ENCODE measurements around the gene ABRACL. TPM values are rescaled to one million over a fixed set of nuclear protein-coding genes. Genes with fewer than 3 reads are reported as not detected.

ABRACL gene
- total and polyA plus RNA-seq, 9 of the 15 experiments (the other 6 are each of a cell fraction or from before 2014, with no cell fraction given) = 1.1 to 5.2 (median 1.9) TPM

- TF ChIP-seq, protein P1, sequence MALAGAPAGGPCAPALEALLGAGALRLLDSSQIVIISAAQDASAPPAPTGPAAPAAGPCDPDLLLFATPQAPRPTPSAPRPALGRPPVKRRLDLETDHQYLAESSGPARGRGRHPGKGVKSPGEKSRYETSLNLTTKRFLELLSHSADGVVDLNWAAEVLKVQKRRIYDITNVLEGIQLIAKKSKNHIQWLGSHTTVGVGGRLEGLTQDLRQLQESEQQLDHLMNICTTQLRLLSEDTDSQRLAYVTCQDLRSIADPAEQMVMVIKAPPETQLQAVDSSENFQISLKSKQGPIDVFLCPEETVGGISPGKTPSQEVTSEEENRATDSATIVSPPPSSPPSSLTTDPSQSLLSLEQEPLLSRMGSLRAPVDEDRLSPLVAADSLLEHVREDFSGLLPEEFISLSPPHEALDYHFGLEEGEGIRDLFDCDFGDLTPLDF (CRISPR knock-in tag; IDR thresholded peaks at IDR 0.05) = no peak
- TF ChIP-seq MXD1 (CRISPR knock-in tag; IDR thresholded peaks at IDR 0.05; ENCODE audit: borderline replicate concordance, poor library complexity, severe bottlenecking) (no peak), ZNF316 (IDR thresholded peaks at IDR 0.05) (no peak)
These were observed 51.8 kb downstream of the ABRACL start (continued) for GRCh38 chr6:139080255-139080920.

DNA sequence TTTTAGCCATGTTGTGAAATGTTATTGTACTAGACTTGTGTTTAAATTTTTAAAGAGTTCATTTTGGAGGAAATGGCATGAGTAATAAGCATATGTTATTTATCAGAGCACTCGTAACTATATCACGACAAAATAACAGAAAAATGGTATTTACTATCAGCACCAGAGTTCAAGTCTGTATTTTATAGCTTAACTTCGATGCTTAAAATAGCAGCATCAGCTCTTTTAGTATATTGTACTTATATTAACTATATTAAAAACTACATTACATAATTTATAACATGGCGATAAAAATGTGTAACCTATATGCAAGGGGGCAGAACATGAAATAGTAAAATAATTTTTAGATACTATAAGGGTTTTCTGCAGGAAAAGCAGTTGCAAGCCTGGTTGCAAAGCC, 52.9 kb downstream of the ABRACL start:
- Histone ChIP-seq H2AFZ (ENCODE audit: low read depth, low read length) (no peak overlapping the region), H3K4me1 (replicated peaks in 1 of 2; ENCODE audit: control insufficient read depth in 2 of 2, insufficient read depth in 2 of 2, low read length in 2 of 2) (no peaks in the 10 kb centered on the region), H3K9ac (ENCODE audit: insufficient read depth in 1 of 2, low read depth in 2 of 2, low read length in 2 of 2) (no peak overlapping the region), H3K27ac (ENCODE audit: extremely low read depth, low read depth, low read length) (no peak overlapping the region), H3K9me1 (ENCODE audit: control insufficient read depth, insufficient read depth, low read length) (no peaks in the 10 kb centered on the region), H4K20me1 (replicated peaks; ENCODE audit: control insufficient read depth, insufficient read depth, low read length) (no peaks in the 10 kb centered on the region), H3K4me2 (ENCODE audit: insufficient read depth, low read length) (no peak overlapping the region), H3K9me3 (replicated peaks; ENCODE audit: control insufficient read depth, insufficient read depth, low read depth, low read length) (no peaks in the 10 kb centered on the region), H3K27me3 (ENCODE audit: control insufficient read depth in 2 of 2, insufficient read depth in 2 of 2, low read length in 2 of 2) (peaks cover 0 to 4% of the 10 kb centered on the region in 2 experiments; a peak in 2 of 5 replicates), H3K4me3 (no peak overlapping the region), H3K79me2 (ENCODE audit: control insufficient read depth, insufficient read depth, low read length) (no peaks in the 10 kb centered on the region), H3K36me3 (ENCODE audit: control insufficient read depth, insufficient read depth, low read length) (no peaks in the 10 kb centered on the region)
- TF ChIP-seq CHD1 (IDR thresholded peaks at IDR 0.05; ENCODE audit: low read length) (no peak), ZNF316 (IDR thresholded peaks at IDR 0.05) (peak; percentile 62; the same call in 1 of the 2 replicates)
- no peak for DNase-seq (ENCODE audit: extremely low read depth in 1 of 4, low spot score in 3 of 4)
- no peak for FAIRE-seq
- intact Hi-C loops (cut with micrococcal nuclease) = no loop called here
- WGBS (ENCODE audit: insufficient coverage, low coverage, missing lambda C conversion rate) = 0% methylated on average over 4 of the region's 4 CpGs
- POLR2A ChIA-PET = no interaction called here
- CTCF ChIA-PET (ENCODE audit: low intra/inter-chr PET ratio) = no interaction called here
- no TSS peak for BruUV-seq (replicated peaks)
- in situ Hi-C loops (cut with MboI) = no loop called here
- no peak for ATAC-seq

Measured in K562 (cell line).